IMR-90 (cell line): Measurements from ENCODE around the gene CHRM4. TPM values are rescaled to one million over a fixed set of nuclear protein-coding genes. Genes with fewer than 3 reads are reported as not detected.

ENCODE experiments used
- ATAC-seq: fragments of 200-7000 bp; cut with Tn5 transposase; 2 replicates; pipeline ENCODE4 v1.9.1; 2020; ENCODE audit warnings: low read depth, mild to moderate bottlenecking, moderate library complexity
- BruUV-seq: library from RNA; stranded (reverse); fragments of 400-500 nt; replicated peaks from 2 replicates; lab custom pipeline; 2021; lab: Mats Ljungman, UMichigan
- CTCF ChIA-PET: fragments of 300-600 bp; formaldehyde crosslinking; extraction: SDS; loops from one replicate; lab custom pipeline; 2021; ENCODE audit warnings: antibody characterized with exemption; lab: Yijun Ruan, JAX
- POLR2A ChIA-PET: fragments of 300-600 bp; sonication (Branson Sonifier 250); formaldehyde crosslinking; loops from one replicate; lab custom pipeline; 2022; ENCODE audit warnings: antibody characterized with exemption; ENCODE audit not compliant: unreplicated experiment; lab: Charles Lee
- DNase-seq: peaks from one replicate; pipeline ENCODE4 v3.0.0; 2013
- H2AFZ ChIP-seq: replicated peaks from 2 replicates; pipeline ENCODE3; 2013; ENCODE audit warnings: low read length, mild to moderate bottlenecking; ENCODE audit not compliant: poor library complexity
- H2AK5ac ChIP-seq: 2 replicates; pipeline ENCODE4 v1.6.1; 2013; ENCODE audit warnings: low read depth, low read length, inconsistent platforms
- H2AK9ac ChIP-seq: replicated peaks from 2 replicates; pipeline ENCODE3; 2013; ENCODE audit warnings: mild to moderate bottlenecking, low read depth, low read length, moderate library complexity; ENCODE audit not compliant: poor library complexity
- H2BK120ac ChIP-seq: 2 replicates; pipeline ENCODE4 v1.6.1; 2013; ENCODE audit warnings: low read depth, low read length, inconsistent platforms
- H2BK15ac ChIP-seq: 3 replicates; pipeline ENCODE4 v1.6.1; 2013; ENCODE audit warnings: low read depth, low read length, inconsistent platforms
- H2BK20ac ChIP-seq: 2 replicates; pipeline ENCODE4 v1.6.1; 2013; ENCODE audit warnings: low read depth, mild to moderate bottlenecking, inconsistent platforms, low read length, moderate library complexity
- H2BK5ac ChIP-seq: 2 replicates; pipeline ENCODE4 v1.6.1; 2013; ENCODE audit warnings: mild to moderate bottlenecking, low read depth, low read length, inconsistent platforms; ENCODE audit not compliant: poor library complexity, severe bottlenecking
- H3K14ac ChIP-seq: replicated peaks from 2 replicates; pipeline ENCODE4 v1.6.1; 2013; ENCODE audit warnings: low read depth, low read length, inconsistent platforms
- H3K18ac ChIP-seq: 2 replicates; pipeline ENCODE4 v1.6.1; 2013; ENCODE audit warnings: low read depth, low read length, control low read depth
- H3K23ac ChIP-seq: 2 replicates; pipeline ENCODE4 v1.6.1; 2013; ENCODE audit warnings: low read depth, low read length, inconsistent platforms
- H3K27ac ChIP-seq: 2 replicates; pipeline ENCODE4 v1.5.1; 2013; ENCODE audit warnings: mild to moderate bottlenecking, control low read depth, low read length; ENCODE audit not compliant: insufficient read depth
- H3K27me3 ChIP-seq: 2 replicates; pipeline ENCODE4 v1.6.1; 2013; ENCODE audit warnings: low read length; ENCODE audit not compliant: control insufficient read depth, insufficient read depth
- H3K36me3 ChIP-seq: 2 replicates; pipeline ENCODE4 v1.6.1; 2013; ENCODE audit warnings: low read length, mixed read lengths; ENCODE audit not compliant: control insufficient read depth, insufficient read depth
- H3K4ac ChIP-seq: 2 replicates; pipeline ENCODE4 v1.6.1; 2013; ENCODE audit warnings: low read depth, low read length, inconsistent platforms
- H3K4me1 ChIP-seq: 2 replicates; pipeline ENCODE4 v1.6.1; 2013; ENCODE audit warnings: low read length, mixed read lengths; ENCODE audit not compliant: control insufficient read depth, insufficient read depth
- H3K4me2 ChIP-seq: 2 replicates; pipeline ENCODE4 v1.6.1; 2013; ENCODE audit warnings: low read depth, mild to moderate bottlenecking, control low read depth, low read length, moderate library complexity
- H3K4me3 ChIP-seq: 2 replicates; pipeline ENCODE4 v1.5.1; 2013; ENCODE audit warnings: low read depth, mild to moderate bottlenecking, control low read depth, low read length, moderate library complexity; ENCODE audit not compliant: insufficient read depth
- H3K56ac ChIP-seq: 2 replicates; pipeline ENCODE4 v1.6.1; 2013; ENCODE audit warnings: low read length, inconsistent platforms; ENCODE audit not compliant: insufficient read depth; ENCODE audit errors: extremely low read depth
- H3K79me1 ChIP-seq, 2 experiments: 2 replicates each; pipeline ENCODE4 v1.6.1; 2013; ENCODE audit warnings: low read length in 2 of 2, inconsistent platforms in 1 of 2, low read depth in 1 of 2
- H3K9ac ChIP-seq: 2 replicates; pipeline ENCODE4 v1.6.1; 2013; ENCODE audit warnings: low read depth, low read length, control low read depth
- H3K9me1 ChIP-seq: 2 replicates; pipeline ENCODE4 v1.6.1; 2013; ENCODE audit warnings: low read length, inconsistent platforms; ENCODE audit not compliant: insufficient read depth
- H3K9me3 ChIP-seq: 2 replicates; pipeline ENCODE4 v1.6.1; 2013; ENCODE audit warnings: low read length; ENCODE audit not compliant: control insufficient read depth, insufficient read depth
- H4K20me1 ChIP-seq: 2 replicates; pipeline ENCODE4 v1.6.1; 2013; ENCODE audit warnings: low read length, inconsistent platforms; ENCODE audit not compliant: insufficient read depth
- H4K5ac ChIP-seq: 2 replicates; pipeline ENCODE4 v1.6.1; 2013; ENCODE audit warnings: mild to moderate bottlenecking, low read depth, low read length, control low read depth
- H4K8ac ChIP-seq, 2 experiments: 2 replicates each; pipeline ENCODE4 v1.6.1; 2013; ENCODE audit warnings: low read depth in 2 of 2, low read length in 2 of 2, control low read depth in 1 of 2, inconsistent platforms in 1 of 2
- H4K91ac ChIP-seq: 2 replicates; pipeline ENCODE4 v1.6.1; 2013; ENCODE audit warnings: low read depth, low read length, inconsistent platforms; ENCODE audit not compliant: insufficient read depth
- BHLHE40 ChIP-seq: fragments of 150-350 bp; IDR thresholded peaks from 2 replicates; pipeline ENCODE4 v1.6.1; 2016; ENCODE audit warnings: mild to moderate bottlenecking, low read depth, low read length
- CEBPB ChIP-seq: IDR thresholded peaks from 2 replicates; pipeline ENCODE4 v1.6.1; 2012; ENCODE audit warnings: low read depth, low read length, improper control_type of control experiment
- CHD1 ChIP-seq: IDR thresholded peaks from 2 replicates; pipeline ENCODE4 v1.6.1; 2012; ENCODE audit warnings: low read depth, low read length, improper control_type of control experiment
- ELK1 ChIP-seq: fragments of 150-350 bp; IDR thresholded peaks from 2 replicates; pipeline ENCODE4 v1.6.1; 2016; ENCODE audit warnings: low read depth, mild to moderate bottlenecking, low read length, moderate library complexity, borderline replicate concordance
- FOS ChIP-seq: fragments of 150-350 bp; IDR thresholded peaks from 2 replicates; pipeline ENCODE4 v1.6.1; 2016; ENCODE audit warnings: low read depth, low read length
- MAFK ChIP-seq: IDR thresholded peaks from 2 replicates; pipeline ENCODE4 v1.6.1; 2012; ENCODE audit warnings: low read depth, low read length, improper control_type of control experiment
- MAZ ChIP-seq: IDR thresholded peaks from 2 replicates; pipeline ENCODE4 v1.6.1; 2012; ENCODE audit warnings: low read depth, mild to moderate bottlenecking, low read length, improper control_type of control experiment, moderate library complexity, borderline replicate concordance
- MXI1 ChIP-seq: IDR thresholded peaks from 2 replicates; pipeline ENCODE4 v1.6.1; 2012; ENCODE audit warnings: low read depth, mild to moderate bottlenecking, low read length, moderate library complexity, borderline replicate concordance
- NFE2L2 ChIP-seq: fragments of 150-350 bp; IDR thresholded peaks from 2 replicates; pipeline ENCODE4 v1.6.1; 2016; ENCODE audit warnings: low read depth, mild to moderate bottlenecking, low read length
- POLR2A ChIP-seq: IDR thresholded peaks from 2 replicates; pipeline ENCODE4 v1.6.1; 2012; ENCODE audit warnings: mild to moderate bottlenecking, low read depth, low read length
- RAD21 ChIP-seq: IDR thresholded peaks from 2 replicates; pipeline ENCODE4 v1.6.1; 2012; ENCODE audit warnings: low read length, improper control_type of control experiment
- RCOR1 ChIP-seq: IDR thresholded peaks from 2 replicates; pipeline ENCODE4 v1.6.1; 2012; ENCODE audit warnings: mild to moderate bottlenecking, low read length, improper control_type of control experiment; ENCODE audit not compliant: insufficient replicate concordance
- RFX5 ChIP-seq: IDR thresholded peaks from 2 replicates; pipeline ENCODE4 v1.8.0; 2012; ENCODE audit warnings: low read depth, mild to moderate bottlenecking, low read length, moderate library complexity
- SMC3 ChIP-seq: fragments of 150-350 bp; IDR thresholded peaks from 2 replicates; pipeline ENCODE4 v1.6.1; 2016; ENCODE audit warnings: low read depth, mild to moderate bottlenecking, antibody characterized with exemption, low read length, moderate library complexity
- USF2 ChIP-seq: fragments of 150-350 bp; IDR thresholded peaks from 2 replicates; pipeline ENCODE4 v1.6.1; 2017; ENCODE audit warnings: mild to moderate bottlenecking, antibody characterized with exemption, low read length, low read depth
- WGBS, 2 experiments: methylation state at CpG; one replicate each; pipeline versions ENCODE4 v1.1.5 to v1.1.7; 2013; ENCODE audit warnings: missing lambda C conversion rate in 2 of 2; ENCODE audit not compliant: insufficient read length in 1 of 2; ENCODE audit errors: extremely low coverage in 2 of 2; 5-methylcytosine and 5-hydroxymethylcytosine counted together
- dilution Hi-C: fragments of 300-500 bp; cut with HindIII; formaldehyde crosslinking; loops from one replicate; pipeline ENCODE4 v1.14.3; 2018; ENCODE audit warnings: low sequenced_read_pairs; ENCODE audit not compliant: unreplicated experiment
- in situ Hi-C: fragments of 300-500 bp; cut with MboI; formaldehyde crosslinking; loops from 3 replicates; pipeline ENCODE4 v1.14.3; 2019; ENCODE audit warnings: low sequenced_read_pairs, inconsistent platforms, mixed read lengths
- intact Hi-C: fragments of 100-400 bp; cut with micrococcal nuclease; formaldehyde crosslinking; loops from 2 replicates; pipeline ENCODE4 v1.10.0; 2022
- polyA plus RNA-seq, 3 experiments: library from polyadenylated mRNA; depleted of rRNA; stranded (reverse); fragments of >200 nt; gene quantifications; 2 replicates each; pipeline ENCODE4 v1.2.3, GENCODE V29; 2012; ENCODE audit warnings: low replicate concordance in 1 of 3
- total RNA-seq: library from RNA; depleted of rRNA; stranded (reverse); fragments of >200 nt; gene quantifications from 2 replicates; pipeline ENCODE4 v1.2.3, GENCODE V29; 2012
- TF ChIP-seq, protein P1 (sequence below): conservative IDR thresholded peaks from 2 replicates; pipeline ENCODE4 v1.5.1; 2012; ENCODE audit warnings: mild to moderate bottlenecking, low read depth, low read length, improper control_type of control experiment

Gene CHRM4
- total and polyA plus RNA-seq, 2 of the 4 experiments (the other 2 are of a cell fraction) = 0.09 to 0.18 TPM

- Histone ChIP-seq H3K4me1 (no peaks in the 10 kb centered on the region), H4K5ac (no peak overlapping the region), H3K56ac (no peak overlapping the region), H2BK15ac (no peak overlapping the region), H3K4me2 (no peak overlapping the region), H2AK9ac (no peak overlapping the region), H3K4ac (no peak overlapping the region), H3K36me3 (peaks cover 21% of the 10 kb centered on the region), H2BK120ac (no peak overlapping the region), H3K4me3 (no peak overlapping the region), H4K8ac (no peak overlapping the region), H4K91ac (no peak overlapping the region), H3K9ac (no peak overlapping the region), H3K18ac (no peak overlapping the region), H3K27me3 (no peaks in the 10 kb centered on the region), H3K23ac (no peak overlapping the region), H3K79me1 (peaks cover 0 to 6% of the 10 kb centered on the region in 2 experiments; a peak in 1 of 4 replicates), H2AK5ac (no peak overlapping the region), H3K9me3 (no peaks in the 10 kb centered on the region), H3K9me1 (peaks cover 8% of the 10 kb centered on the region), H2BK20ac (no peak overlapping the region), H3K14ac (no peak overlapping the region), H3K27ac (no peak overlapping the region), H2BK5ac (no peak overlapping the region), H2AFZ (no peak overlapping the region), H4K20me1 (peaks cover 9% of the 10 kb centered on the region; the same call in 1 of the 2 replicates)
- dilution Hi-C loops = no loop called here
- BruUV-seq = no TSS peak
- ChIA-PET POLR2A (no interaction called here), CTCF (interaction anchor here (2.1 kb wide), 1 partner anchor 44 kb away, joined by 5 read pairs; no protein-coding TSS in a partner anchor)
- ATAC-seq (no peak), DNase-seq (no peak)
- intact Hi-C loops = no loop called here
- WGBS, 2 experiments = no CpG with 5 or more reads among the region's 3 CpGs
- in situ Hi-C loops = no loop called here
- TF ChIP-seq CHD1 (no peak), POLR2A (no peak), SMC3 (no peak), MAFK (no peak), BHLHE40 (no peak), FOS (no peak), ELK1 (no peak), USF2 (no peak), RCOR1 (no peak), CEBPB (no peak), RAD21 (no peak), MXI1 (no peak), MAZ (no peak), NFE2L2 (no peak), RFX5 (no peak)
- TF ChIP-seq, protein P1, sequence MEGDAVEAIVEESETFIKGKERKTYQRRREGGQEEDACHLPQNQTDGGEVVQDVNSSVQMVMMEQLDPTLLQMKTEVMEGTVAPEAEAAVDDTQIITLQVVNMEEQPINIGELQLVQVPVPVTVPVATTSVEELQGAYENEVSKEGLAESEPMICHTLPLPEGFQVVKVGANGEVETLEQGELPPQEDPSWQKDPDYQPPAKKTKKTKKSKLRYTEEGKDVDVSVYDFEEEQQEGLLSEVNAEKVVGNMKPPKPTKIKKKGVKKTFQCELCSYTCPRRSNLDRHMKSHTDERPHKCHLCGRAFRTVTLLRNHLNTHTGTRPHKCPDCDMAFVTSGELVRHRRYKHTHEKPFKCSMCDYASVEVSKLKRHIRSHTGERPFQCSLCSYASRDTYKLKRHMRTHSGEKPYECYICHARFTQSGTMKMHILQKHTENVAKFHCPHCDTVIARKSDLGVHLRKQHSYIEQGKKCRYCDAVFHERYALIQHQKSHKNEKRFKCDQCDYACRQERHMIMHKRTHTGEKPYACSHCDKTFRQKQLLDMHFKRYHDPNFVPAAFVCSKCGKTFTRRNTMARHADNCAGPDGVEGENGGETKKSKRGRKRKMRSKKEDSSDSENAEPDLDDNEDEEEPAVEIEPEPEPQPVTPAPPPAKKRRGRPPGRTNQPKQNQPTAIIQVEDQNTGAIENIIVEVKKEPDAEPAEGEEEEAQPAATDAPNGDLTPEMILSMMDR = no peak
These were observed 44.5 kb upstream of the CHRM4 start for GRCh38 chr11:46436113-46436512.
